Activated B cell treated with CpG ODN at 0.5 μM for 24 hours (primary cell): ENCODE data around the gene CACNA2D3. TPM values are rescaled to one million over a fixed set of nuclear protein-coding genes. Genes with fewer than 3 reads are reported as not detected.

ENCODE experiments used
- ATAC-seq: fragments of 200-7000 bp; cut with Tn5 transposase; one replicate; pipeline ENCODE4 v1.10.0; 2021; ENCODE audit warnings: low read depth, mild to moderate bottlenecking, moderate library complexity
- CTCF ChIA-PET: fragments of 350-600 bp; sonication (Branson Sonifier 250); formaldehyde crosslinking; loops from one replicate; lab custom pipeline; 2021; ENCODE audit warnings: antibody characterized with exemption; lab: Charles Lee
- POLR2A ChIA-PET: fragments of 350-600 bp; sonication (Branson Sonifier 250); formaldehyde crosslinking; loops from one replicate; lab custom pipeline; 2021; ENCODE audit warnings: antibody characterized with exemption; lab: Charles Lee
- DNase-seq: peaks from one replicate; pipeline ENCODE4 v3.0.0; 2022
- H3K27ac Mint-ChIP-seq: one replicate; pipeline ENCODE4 v1.8.0; 2020; ENCODE audit warnings: mixed read lengths
- H3K27me3 Mint-ChIP-seq: one replicate; pipeline ENCODE4 v1.8.0; 2021; ENCODE audit warnings: mixed read lengths
- H3K36me3 Mint-ChIP-seq: one replicate; pipeline ENCODE4 v1.8.0; 2021; ENCODE audit warnings: low read depth, mixed read lengths
- H3K4me1 Mint-ChIP-seq: one replicate; pipeline ENCODE4 v1.8.0; 2021; ENCODE audit warnings: mixed read lengths
- H3K4me3 Mint-ChIP-seq: one replicate; pipeline ENCODE4 v1.8.0; 2020; ENCODE audit warnings: mild to moderate bottlenecking, mixed read lengths
- H3K9me3 Mint-ChIP-seq: one replicate; pipeline ENCODE4 v1.8.0; 2020; ENCODE audit warnings: mixed read lengths
- intact Hi-C: fragments of 100-400 bp; cut with micrococcal nuclease; formaldehyde crosslinking; loops from one replicate; pipeline ENCODE4 v1.15.1; 2024
- total RNA-seq: library from RNA; stranded (reverse); gene quantifications from 2 replicates; pipeline ENCODE4 v1.2.3, GENCODE V29; 2022
- TF ChIP-seq, protein P1 (sequence below): fragments of 200-600 bp; IDR thresholded peaks from one replicate; pipeline ENCODE4 v1.8.0; 2022; ENCODE audit warnings: antibody characterized with exemption, mild to moderate bottlenecking

The CACNA2D3 gene
- total RNA-seq, 1 donor from 2014 or later: not detected

DNA sequence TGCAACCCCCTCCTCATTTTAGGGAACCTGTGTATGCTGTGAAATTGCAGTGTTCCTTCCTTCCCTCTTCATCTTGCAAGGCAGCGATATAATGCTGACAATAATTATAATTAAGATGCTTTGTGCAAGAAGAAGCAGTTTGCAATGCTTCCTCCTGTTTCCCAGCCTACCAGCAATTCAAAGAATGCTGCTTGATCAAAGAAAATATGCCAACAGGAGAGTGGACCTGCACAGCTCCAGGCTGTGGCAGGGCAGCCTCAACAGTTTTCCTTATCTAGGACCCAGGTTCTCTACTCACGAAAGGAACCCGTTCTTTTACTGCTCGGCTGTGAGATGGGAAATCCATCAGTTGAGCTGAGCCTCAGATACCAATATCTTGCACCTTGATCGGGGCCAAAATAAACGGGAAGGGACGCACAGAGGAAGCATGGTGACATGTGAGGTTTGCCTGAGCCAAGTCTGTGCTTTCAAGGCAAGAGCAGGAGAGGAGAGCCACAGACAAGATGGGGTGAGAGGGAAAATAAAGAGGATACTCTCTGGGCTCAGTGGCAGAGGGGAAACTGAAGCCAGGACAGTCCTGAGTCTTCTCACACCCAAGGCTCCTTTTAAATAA is 828.1 kb downstream of the CACNA2D3 start:
- H3K9me3 Mint-ChIP-seq: no peaks in the 10 kb centered on the region
- no peaks in the 10 kb centered on the region for H3K4me1 Mint-ChIP-seq
- ChIA-PET CTCF (no interaction called here), POLR2A (no interaction called here)
- ATAC-seq: no peak
- DNase-seq: no peak
- H3K4me3 Mint-ChIP-seq: no peak overlapping the region
- H3K36me3 Mint-ChIP-seq: no peaks in the 10 kb centered on the region
- H3K27me3 Mint-ChIP-seq: no peaks in the 10 kb centered on the region
- TF ChIP-seq, protein P1, sequence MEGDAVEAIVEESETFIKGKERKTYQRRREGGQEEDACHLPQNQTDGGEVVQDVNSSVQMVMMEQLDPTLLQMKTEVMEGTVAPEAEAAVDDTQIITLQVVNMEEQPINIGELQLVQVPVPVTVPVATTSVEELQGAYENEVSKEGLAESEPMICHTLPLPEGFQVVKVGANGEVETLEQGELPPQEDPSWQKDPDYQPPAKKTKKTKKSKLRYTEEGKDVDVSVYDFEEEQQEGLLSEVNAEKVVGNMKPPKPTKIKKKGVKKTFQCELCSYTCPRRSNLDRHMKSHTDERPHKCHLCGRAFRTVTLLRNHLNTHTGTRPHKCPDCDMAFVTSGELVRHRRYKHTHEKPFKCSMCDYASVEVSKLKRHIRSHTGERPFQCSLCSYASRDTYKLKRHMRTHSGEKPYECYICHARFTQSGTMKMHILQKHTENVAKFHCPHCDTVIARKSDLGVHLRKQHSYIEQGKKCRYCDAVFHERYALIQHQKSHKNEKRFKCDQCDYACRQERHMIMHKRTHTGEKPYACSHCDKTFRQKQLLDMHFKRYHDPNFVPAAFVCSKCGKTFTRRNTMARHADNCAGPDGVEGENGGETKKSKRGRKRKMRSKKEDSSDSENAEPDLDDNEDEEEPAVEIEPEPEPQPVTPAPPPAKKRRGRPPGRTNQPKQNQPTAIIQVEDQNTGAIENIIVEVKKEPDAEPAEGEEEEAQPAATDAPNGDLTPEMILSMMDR: no peak
- intact Hi-C loops: no loop called here
- no peak overlapping the region for H3K27ac Mint-ChIP-seq

DNA sequence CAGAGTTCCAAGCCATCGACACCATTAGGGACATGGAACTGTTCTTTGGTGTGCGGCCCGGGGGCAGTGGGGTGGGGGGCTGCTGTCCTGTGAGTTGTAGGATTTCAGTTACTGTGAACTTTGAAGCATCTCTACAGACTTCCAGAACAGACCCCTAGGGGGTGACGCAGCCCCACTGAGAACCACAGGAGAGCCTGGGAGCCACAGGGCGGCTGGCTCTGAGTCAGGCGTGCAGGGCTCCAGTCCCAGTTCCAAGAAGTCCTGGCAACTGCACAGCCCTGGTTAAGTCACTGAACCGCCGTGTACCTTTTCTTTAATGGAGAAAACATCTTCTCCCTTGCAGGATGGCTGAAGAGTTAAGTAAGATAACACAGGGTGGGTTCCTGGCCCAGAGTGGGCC is 829.1 kb downstream of the CACNA2D3 start:
- intact Hi-C loops: no loop called here
- Mint-ChIP-seq H3K9me3 (no peaks in the 10 kb centered on the region), H3K27me3 (no peaks in the 10 kb centered on the region), H3K4me1 (no peaks in the 10 kb centered on the region), H3K27ac (no peak overlapping the region), H3K36me3 (no peaks in the 10 kb centered on the region), H3K4me3 (no peak overlapping the region)
- TF ChIP-seq, protein P1: no peak
- DNase-seq (no peak), ATAC-seq (no peak)
- CTCF ChIA-PET: no interaction called here
- POLR2A ChIA-PET: no interaction called here

DNA sequence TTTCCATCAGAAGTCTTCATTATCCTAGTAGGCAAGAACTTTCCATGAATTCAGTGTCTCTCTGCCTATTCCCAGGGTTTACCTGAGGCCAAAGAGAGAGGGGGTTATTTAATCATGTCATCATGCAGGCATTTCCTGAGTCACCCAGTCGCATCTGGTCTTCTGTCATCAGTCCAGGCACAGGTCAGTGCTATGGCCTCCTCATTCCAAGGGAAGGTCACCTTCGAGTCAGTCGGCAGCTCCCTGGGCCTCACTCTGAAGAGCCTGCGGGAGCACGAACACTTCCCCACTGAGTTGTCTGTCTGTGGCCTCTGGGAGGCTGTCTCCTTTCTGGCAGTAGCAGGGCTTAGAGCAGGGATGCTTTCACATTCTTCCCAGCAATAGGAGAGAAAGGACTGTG is 831.7 kb downstream of the CACNA2D3 start:
- Mint-ChIP-seq H3K27ac (no peak overlapping the region), H3K4me1 (no peaks in the 10 kb centered on the region), H3K9me3 (no peaks in the 10 kb centered on the region), H3K27me3 (no peaks in the 10 kb centered on the region), H3K36me3 (no peaks in the 10 kb centered on the region), H3K4me3 (no peak overlapping the region)
- ATAC-seq: no peak
- intact Hi-C loops: no loop called here
- POLR2A ChIA-PET: no interaction called here
- CTCF ChIA-PET: no interaction called here
- DNase-seq: no peak
- TF ChIP-seq, protein P1: no peak

DNA sequence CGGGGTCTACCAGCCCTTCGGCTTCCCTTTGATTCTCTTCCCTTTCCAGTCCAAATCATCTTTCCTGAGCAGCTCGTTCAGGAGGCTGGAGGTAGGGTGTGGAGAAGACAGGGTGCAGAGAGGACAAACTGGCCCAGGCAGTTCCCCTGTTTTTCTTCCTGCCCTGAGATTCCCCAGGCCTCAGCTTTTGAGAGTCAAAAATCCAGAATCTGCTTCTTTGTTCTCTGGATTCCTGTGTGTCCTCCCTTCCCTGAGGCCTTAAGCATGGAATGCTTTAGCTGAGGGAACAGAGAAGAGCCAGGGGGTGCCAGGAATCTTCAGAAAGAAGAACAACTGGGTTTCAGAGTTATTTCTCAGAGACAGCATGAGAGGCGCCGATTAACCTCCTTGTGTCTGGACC is 832.2 kb downstream of the CACNA2D3 start:
- intact Hi-C loops: no loop called here
- ATAC-seq (no peak), DNase-seq (no peak)
- ChIA-PET POLR2A (no interaction called here), CTCF (no interaction called here)
- H3K4me3 Mint-ChIP-seq: no peak overlapping the region
- H3K9me3 Mint-ChIP-seq: no peaks in the 10 kb centered on the region
- H3K27me3 Mint-ChIP-seq: no peaks in the 10 kb centered on the region
- no peaks in the 10 kb centered on the region for H3K36me3 Mint-ChIP-seq
- no peak overlapping the region for H3K27ac Mint-ChIP-seq
- TF ChIP-seq, protein P1: no peak
- H3K4me1 Mint-ChIP-seq: no peaks in the 10 kb centered on the region

DNA sequence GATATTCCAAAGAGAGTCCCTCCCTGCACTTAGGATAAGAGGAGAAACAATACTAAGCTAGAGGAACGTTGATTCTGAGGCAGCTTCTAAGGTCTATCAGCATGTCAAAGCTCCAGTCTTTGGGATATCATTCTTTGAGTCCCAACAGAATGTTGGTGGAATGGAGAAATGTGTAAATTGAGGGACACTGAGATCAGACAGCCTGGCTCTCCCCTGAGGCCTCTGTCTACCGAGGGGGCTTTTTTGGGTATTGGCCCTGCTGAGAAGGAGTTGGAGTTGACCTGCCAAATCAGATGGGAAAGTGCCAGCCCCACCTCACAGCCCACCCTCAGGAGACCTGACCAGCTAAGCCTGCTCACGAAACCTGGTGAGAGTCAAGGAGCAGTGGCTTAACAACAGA is 833.1 kb downstream of the CACNA2D3 start:
- ATAC-seq (no peak), DNase-seq (no peak)
- H3K27ac Mint-ChIP-seq: no peak overlapping the region
- POLR2A ChIA-PET: no interaction called here
- no peaks in the 10 kb centered on the region for H3K4me1 Mint-ChIP-seq
- no peak overlapping the region for H3K4me3 Mint-ChIP-seq
- no peaks in the 10 kb centered on the region for H3K36me3 Mint-ChIP-seq
- H3K9me3 Mint-ChIP-seq: no peaks in the 10 kb centered on the region
- TF ChIP-seq, protein P1: no peak
- CTCF ChIA-PET: no interaction called here
- intact Hi-C loops: no loop called here
- H3K27me3 Mint-ChIP-seq: no peaks in the 10 kb centered on the region
